Measurements from ENCODE around the gene PHACTR3.

The PHACTR3 gene

DNA sequence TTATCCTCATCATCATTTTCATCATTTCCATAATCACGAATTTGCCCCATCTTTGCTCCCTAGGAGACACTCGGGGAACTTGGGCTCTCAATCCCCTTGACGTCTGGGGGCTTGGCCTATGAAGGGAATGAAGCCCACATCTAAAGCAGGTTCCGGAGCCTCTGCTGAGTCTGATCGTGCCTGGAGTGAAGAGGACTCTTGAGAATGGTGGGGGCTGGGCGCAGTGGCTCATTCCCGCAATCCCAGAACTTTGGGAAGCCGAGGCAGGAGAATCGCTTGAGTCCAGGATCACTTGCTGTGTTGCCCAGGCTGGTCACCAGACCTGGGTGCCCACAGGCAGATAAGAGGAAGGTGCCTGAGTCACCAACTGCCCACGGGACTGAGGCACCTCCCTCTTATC, 214.6 kb downstream of the PHACTR3 start:
- TF ChIP-seq, protein P1, sequence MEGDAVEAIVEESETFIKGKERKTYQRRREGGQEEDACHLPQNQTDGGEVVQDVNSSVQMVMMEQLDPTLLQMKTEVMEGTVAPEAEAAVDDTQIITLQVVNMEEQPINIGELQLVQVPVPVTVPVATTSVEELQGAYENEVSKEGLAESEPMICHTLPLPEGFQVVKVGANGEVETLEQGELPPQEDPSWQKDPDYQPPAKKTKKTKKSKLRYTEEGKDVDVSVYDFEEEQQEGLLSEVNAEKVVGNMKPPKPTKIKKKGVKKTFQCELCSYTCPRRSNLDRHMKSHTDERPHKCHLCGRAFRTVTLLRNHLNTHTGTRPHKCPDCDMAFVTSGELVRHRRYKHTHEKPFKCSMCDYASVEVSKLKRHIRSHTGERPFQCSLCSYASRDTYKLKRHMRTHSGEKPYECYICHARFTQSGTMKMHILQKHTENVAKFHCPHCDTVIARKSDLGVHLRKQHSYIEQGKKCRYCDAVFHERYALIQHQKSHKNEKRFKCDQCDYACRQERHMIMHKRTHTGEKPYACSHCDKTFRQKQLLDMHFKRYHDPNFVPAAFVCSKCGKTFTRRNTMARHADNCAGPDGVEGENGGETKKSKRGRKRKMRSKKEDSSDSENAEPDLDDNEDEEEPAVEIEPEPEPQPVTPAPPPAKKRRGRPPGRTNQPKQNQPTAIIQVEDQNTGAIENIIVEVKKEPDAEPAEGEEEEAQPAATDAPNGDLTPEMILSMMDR (IDR thresholded peaks at IDR 0.05) = no peak
- H3K27ac ChIP-seq = no peak overlapping the region
- H3K4me3 ChIP-seq = no peak overlapping the region
- DNase-seq (ENCODE audit: low spot score) = peak; percentile 41

DNA sequence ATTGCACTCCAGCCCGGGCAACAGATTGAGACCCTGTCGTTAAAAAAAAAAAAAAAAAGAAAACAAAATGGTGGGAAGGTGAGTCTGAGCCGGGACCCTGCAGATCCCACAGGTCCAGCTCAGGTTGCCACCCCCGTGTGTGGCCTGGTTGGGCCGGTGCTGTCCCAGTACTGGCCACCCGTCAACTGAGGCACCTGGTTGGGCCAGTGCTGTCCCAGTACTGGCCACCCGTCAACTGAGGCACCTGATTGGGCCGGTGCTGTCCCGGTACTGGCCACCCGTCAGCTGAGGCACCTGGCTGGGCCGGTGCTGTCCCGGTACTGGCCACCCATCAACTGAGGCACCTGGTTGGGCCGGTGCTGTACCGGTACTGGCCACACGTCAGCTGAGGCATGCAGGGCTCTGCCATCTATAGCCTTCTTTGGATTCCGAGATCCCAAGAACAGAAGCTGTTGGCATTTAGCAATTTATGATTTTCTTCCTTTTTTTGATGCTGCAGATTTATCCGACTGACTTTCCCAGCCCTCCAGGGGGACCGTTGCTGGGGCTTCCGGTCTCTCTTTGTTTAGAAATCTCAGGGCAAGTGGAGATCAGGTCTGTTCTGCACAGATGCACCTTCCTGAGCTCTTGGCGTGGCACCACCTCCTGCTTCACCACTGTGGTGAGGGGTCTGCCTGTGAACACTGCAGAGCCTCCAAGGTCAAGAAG, 215.3 kb downstream of the PHACTR3 start:
- TF ChIP-seq, protein P1 (IDR thresholded peaks at IDR 0.05) = no peak
- Histone ChIP-seq H3K27ac (no peak overlapping the region), H3K4me3 (no peak overlapping the region)
- DNase-seq (ENCODE audit: low spot score) = peak; percentile 35

DNA sequence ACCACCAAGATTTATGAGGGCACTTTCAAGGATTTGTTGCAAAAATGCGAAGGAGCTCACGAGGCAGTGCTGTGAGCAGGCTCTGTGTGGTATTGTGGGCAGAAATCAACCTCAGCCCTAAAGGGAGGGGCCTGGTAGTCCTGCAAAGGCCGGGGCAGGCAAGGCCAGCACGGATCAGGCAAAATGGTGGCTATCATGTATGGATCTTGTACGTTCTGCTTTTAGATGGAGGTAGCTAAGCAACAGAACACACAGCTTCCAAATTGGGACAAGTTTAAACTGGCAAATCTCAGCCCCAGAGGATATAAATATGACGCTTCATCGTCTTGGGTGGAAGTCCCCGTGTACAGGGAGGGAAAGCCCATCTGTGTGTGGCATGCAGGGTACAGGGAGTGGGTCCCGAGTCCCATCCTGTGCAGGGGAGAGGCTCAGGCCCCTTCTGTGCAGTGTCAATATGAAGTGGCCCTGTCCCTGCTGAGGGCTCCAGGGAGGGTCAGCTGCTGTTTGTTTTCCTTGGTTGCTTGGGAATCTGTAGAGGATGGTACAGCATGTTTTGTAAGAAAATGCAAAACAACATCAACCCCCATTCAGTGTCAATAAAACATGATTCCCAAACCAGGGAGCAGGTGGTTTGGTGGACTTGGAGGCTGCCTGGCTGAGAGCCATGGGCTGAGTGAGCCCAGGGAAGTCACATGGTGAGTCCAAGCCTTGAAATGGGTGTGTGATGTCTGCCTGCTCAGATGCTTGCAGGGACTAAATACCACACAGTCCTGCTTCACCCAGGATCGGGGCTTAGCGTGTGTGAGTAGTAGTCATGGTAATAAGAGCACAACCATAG, 216.1 kb downstream of the PHACTR3 start:
- peak; percentile 21 for DNase-seq (ENCODE audit: low spot score)

DNA sequence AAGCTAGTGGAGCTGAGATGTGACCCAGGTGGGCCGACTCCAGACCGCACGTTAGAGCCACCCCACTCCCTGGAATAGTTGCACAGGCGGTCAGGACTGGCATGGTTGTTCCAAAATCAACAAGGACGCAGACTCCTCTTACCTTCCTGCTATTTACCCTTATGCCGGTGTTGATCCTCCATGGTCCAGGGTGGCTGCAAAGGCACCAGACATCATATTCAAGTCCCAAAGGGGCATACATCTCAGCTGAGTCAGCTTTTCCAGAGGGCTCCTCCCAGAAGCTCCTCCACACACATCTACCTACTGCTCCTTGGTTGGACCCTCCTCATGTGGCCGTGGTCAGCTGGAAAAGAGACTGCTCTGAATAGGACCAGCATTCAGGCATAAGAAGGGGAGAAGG, 216.9 kb downstream of the PHACTR3 start:
- TF ChIP-seq, protein P1 (IDR thresholded peaks at IDR 0.05) = no peak
- DNase-seq (ENCODE audit: low spot score) = peak; percentile 14
- Histone ChIP-seq H3K4me3 (no peak overlapping the region), H3K27ac (no peak overlapping the region)

More for the DNA sequence above, 216.1 kb downstream of the PHACTR3 start:
- TF ChIP-seq, protein P1 (IDR thresholded peaks at IDR 0.05) = no peak
- Histone ChIP-seq H3K4me3 (no peak overlapping the region), H3K27ac (no peak overlapping the region)

DNA sequence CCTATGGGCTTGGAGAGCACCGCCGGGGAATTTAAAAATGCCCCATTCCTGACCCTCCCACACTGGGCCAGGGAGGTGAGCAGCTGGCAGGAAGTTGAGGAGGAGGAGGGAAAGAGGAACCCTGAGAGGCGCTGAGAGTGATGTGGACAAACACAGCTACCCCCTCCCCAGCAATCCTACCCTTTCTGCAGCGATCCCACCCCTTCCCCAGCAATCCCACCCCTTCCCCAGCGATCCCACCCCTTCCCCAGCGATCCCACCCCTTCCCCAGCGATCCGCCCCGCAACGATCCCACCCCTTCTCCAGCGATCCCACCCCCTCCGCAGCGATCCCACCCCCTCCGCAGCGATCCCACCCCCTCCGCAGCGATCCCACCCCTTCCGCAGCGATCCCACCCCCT, 217.4 kb downstream of the PHACTR3 start:
- no peak overlapping the region for H3K27ac ChIP-seq
- TF ChIP-seq, protein P1 (IDR thresholded peaks at IDR 0.05) = no peak

DNA sequence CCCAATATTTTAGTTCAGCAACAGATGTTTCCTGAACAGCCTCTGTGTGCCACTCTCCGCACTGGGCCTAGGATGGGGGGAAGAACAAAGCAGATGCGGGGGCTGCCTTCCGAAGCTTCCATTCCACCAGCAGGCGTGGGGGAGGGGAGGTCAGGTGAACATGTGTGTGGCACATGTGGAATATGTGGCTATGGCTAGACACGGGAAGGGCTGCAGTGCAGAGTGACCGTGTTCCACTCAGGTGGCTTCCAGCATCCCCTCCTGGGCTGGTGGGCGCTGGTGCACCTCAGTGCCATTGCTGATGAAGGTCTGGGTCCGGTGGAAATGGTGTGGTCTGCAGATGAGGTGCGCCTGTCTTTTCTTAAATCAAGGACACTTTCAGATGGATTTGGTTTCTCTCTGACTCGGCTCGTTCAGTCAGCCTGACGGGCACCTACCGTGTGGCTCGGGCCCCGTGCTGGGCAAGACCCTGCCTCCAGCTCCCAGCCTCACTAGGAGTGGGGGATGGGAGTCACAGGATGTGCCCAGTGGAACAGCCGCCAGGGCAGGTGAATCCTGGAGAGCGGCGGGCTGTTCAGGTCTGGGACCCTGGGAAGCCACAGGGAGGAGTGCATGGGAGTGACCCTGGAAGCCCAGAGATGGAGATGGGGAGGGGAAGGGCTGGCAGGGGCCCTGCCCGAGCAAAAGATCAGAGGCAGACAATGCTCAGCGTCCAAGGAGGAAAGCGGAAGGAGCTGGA, 218.1 kb downstream of the PHACTR3 start:
- H3K27ac ChIP-seq = no peak overlapping the region
- TF ChIP-seq, protein P1 (IDR thresholded peaks at IDR 0.05) = no peak
- H3K4me3 ChIP-seq = no peak overlapping the region
- DNase-seq (ENCODE audit: low spot score) = peak; percentile 57

More for the DNA sequence above, 217.4 kb downstream of the PHACTR3 start:
- no peak for DNase-seq (ENCODE audit: low spot score)
- no peak overlapping the region for H3K4me3 ChIP-seq

Data from coronary artery (tissue), 2 donors.